Measurements from ENCODE around the gene SGPP2.

Gene SGPP2

DNA sequence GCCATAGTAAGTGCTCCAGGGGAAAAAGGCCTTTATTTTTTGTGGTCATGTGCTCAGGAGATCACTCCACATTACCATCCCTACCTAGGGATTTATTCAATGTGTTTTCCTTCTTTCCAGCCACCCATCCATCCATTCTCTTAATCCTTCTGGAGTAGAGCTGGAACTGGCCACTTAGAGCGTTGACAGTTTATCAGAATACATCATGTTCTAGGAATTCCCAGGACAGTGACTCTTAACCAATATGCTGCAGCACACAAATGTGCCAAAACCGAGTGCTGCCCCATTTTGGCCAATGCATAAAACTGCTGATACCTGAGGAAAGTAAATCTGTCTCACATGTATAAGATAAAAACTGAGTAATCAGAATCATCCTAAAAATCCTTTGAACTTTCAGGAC, 167.8 kb downstream of the SGPP2 start:
- FAIRE-seq, result no peak

GRCh38 chr2:222594679-222595078, 170.3 kb downstream of the SGPP2 start:
- no peak for FAIRE-seq

- FAIRE-seq, result no peak
These were observed 171.2 kb downstream of the SGPP2 start for GRCh38 chr2:222595581-222595980.

GRCh38 chr2:222598611-222599010, 174.3 kb downstream of the SGPP2 start:
- FAIRE-seq, result no peak

GRCh38 chr2:222603501-222603900, 179.2 kb downstream of the SGPP2 start:
- FAIRE-seq, result peak; percentile 93

DNA sequence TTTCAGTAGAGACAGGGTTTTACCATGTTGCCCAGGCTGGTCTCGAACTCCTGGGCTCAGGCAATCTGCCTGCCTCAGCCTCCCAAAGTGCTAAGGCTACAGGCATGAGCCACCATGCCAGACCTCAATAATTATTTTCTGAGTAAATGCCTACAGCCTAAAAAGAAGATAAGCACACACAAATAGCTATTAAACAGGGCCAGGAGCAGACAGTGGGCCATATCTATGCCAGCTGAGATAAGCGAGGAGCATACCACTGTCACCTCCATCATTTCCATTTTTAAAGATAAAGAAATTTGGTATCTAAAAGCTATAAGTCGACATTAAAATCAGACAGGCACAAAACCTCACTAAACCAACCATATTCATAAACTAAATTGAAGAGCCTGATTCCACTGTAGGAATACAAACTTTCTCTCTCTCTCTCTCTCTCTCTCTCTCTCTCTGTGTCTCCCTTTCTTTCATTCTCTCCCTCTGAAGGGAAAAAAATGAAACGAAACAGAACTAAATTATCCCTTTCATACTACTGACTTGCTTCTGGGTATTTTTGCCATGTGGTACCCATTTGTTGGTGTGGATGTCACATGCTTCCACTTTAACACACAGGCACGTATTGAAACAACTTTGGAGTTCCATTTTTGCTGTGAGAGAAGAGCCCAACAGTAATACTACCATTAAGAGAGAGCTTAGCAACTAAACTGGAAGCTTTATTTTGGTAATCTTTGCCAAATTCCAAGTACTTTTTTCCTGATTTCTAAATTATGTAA, 180.6 kb downstream of the SGPP2 start:
- FAIRE-seq, result no peak

DNA sequence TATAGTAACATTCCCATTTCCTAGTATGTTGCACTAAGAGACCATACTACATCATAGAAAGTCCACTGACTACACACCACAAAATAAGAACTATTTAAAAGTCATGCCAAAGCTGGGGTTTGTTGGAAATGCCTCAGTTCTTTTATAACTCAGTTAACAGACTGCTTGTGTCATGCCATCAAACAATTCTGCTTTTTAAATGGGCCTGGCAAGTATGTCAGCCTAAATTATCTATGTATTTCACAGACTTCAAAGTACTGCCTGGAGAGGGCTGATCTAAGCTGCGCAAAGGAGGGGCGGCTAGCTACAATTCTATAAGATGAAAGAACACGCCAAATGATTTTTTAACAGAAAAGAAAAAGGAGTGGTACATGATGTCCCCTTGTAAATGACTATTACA, 182.0 kb downstream of the SGPP2 start:
- no peak for FAIRE-seq

GRCh38 chr2:222608081-222608480, 183.7 kb downstream of the SGPP2 start:
- no peak for FAIRE-seq

DNA sequence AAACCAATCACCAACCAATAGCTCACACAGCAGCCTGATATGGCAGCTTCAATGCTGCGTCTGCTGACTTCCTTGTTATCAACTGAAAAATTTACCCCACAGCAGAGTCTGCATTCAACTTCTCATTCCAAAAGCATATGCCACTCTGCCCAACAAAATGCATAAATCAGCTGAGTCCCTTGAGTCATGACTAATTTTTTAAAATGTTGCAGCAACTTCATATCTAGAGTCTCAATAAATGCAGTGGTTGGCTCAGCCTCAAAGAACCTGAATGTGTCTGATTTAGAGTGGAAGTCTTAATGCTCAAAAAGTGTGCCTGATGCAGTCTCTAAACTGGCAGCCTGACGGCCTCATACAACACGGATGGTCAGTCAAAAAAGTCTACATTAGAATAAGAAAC, 185.0 kb downstream of the SGPP2 start:
- FAIRE-seq, result no peak
